ENCODE results near the gene DYNLRB2.

Gene DYNLRB2

GRCh38 chr16:80540516-80541305 lies at the start of gene DYNLRB2:
TSS of gene DYNLRB2 (plus strand) at chr16:80540993. CDS start at chr16:80541077, 84 bp downstream.
- peak; percentile 95 for DNase-seq

GRCh38 chr16:80500116-80500859 lies 40.5 kb upstream of the DYNLRB2 start:
- DNase-seq, result no peak

- no peak for DNase-seq
Observed at GRCh38 chr16:80500961-80501525, 39.8 kb upstream of the DYNLRB2 start.

- DNase-seq, result no peak
Observed at GRCh38 chr16:80503107-80503506, 37.7 kb upstream of the DYNLRB2 start.

GRCh38 chr16:80507538-80507937 lies 33.3 kb upstream of the DYNLRB2 start:
- DNase-seq, result no peak

GRCh38 chr16:80509872-80510271 lies 30.9 kb upstream of the DYNLRB2 start:
- DNase-seq, result no peak

- peak; percentile 80 for DNase-seq
Observed at GRCh38 chr16:80511824-80512592, 28.8 kb upstream of the DYNLRB2 start.

- DNase-seq, result no peak
Observed at GRCh38 chr16:80512593-80512853, 28.3 kb upstream of the DYNLRB2 start.

GRCh38 chr16:80515374-80515773 lies 25.4 kb upstream of the DYNLRB2 start:
- DNase-seq, result no peak

- DNase-seq, result no peak
Observed at GRCh38 chr16:80517846-80518245, 22.9 kb upstream of the DYNLRB2 start.

GRCh38 chr16:80518436-80518835 lies 22.4 kb upstream of the DYNLRB2 start:
- no peak for DNase-seq

- no peak for DNase-seq
Observed at GRCh38 chr16:80519189-80519588, 21.6 kb upstream of the DYNLRB2 start.

GRCh38 chr16:80525420-80525819 lies 15.4 kb upstream of the DYNLRB2 start:
- no peak for DNase-seq

GRCh38 chr16:80526418-80527061 lies 14.3 kb upstream of the DYNLRB2 start:
- DNase-seq, result peak; percentile 70

- DNase-seq, result no peak
Observed at GRCh38 chr16:80527297-80527696, 13.5 kb upstream of the DYNLRB2 start.

GRCh38 chr16:80530479-80530878 lies 10.3 kb upstream of the DYNLRB2 start:
- DNase-seq, result no peak

- DNase-seq, result no peak
Observed at GRCh38 chr16:80536238-80536637, 4.6 kb upstream of the DYNLRB2 start.

GRCh38 chr16:80541306-80541694 lies 507 bp downstream of the DYNLRB2 start:
- no peak for DNase-seq

GRCh38 chr16:80543162-80543561 lies 2.4 kb downstream of the DYNLRB2 start:
- DNase-seq, result no peak

- no peak for DNase-seq
Observed at GRCh38 chr16:80544326-80544725, 3.5 kb downstream of the DYNLRB2 start.

GRCh38 chr16:80546249-80546648 lies 5.5 kb downstream of the DYNLRB2 start:
- DNase-seq, result no peak

GRCh38 chr16:80547145-80547544 lies 6.4 kb downstream of the DYNLRB2 start:
- DNase-seq, result no peak

- no peak for DNase-seq
Observed at GRCh38 chr16:80552277-80552676, 11.5 kb downstream of the DYNLRB2 start.

All from retina (tissue), 1 donor.